ENCODE results near the gene BID. TPM values are rescaled to one million over a fixed set of nuclear protein-coding genes. Genes with fewer than 3 reads are reported as not detected.

BID gene
- total and polyA plus RNA-seq, 4 experiments from 2014 or later = 22.0 to 104 (median 47.7) TPM

DNA sequence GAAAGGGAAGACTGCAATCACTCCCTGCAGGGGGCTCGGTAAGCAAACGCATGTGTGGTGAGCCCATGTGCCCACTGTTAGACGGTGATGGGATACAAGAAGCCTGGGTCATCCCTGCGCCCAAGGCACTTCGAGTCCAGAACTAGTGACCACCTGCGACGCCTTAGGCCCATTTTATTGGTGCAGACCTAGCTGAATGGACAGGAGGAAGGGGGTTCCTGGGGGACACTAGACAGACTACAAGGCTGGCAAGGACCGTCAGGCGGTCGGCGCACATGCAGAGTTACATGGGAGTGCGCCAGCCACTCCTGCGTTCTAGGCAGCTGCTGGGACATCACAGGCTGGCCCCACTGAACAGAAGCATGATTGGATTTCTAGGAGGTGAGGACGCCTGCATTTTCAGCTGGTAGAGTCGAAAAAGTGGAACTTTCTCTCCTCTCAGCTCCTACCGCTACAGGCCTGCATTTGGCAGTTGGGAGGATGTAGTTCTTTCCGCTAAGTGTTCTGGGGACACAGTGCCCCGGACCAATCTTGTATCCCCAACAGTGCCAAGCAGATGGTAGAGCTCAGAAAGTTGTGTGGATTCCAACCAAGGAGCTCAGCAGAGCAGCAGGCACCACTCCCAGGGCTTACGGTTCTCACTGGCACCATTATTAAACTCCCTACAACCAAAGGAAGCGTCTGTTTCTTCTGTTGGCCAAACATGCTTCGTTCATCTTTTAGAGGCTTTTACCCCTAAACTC, 35.7 kb downstream of the BID start:
- H3K36me3 ChIP-seq (ENCODE audit: insufficient read depth, low read length) = peaks cover 22% of the 10 kb centered on the region
- no peak overlapping the region for H3K4me3 Mint-ChIP-seq
- no peak overlapping the region for H3K27ac ChIP-seq (ENCODE audit: low read depth, low read length)
- CTCF ChIA-PET (ENCODE audit: partially characterized antibody) = interaction anchor here (1.2 to 15.7 kb wide), 2 partner anchors 15 to 49 kb away, joined by 3 to 240 read pairs; no protein-coding TSS in a partner anchor
- H3K27me3 Mint-ChIP-seq = no peaks in the 10 kb centered on the region
- H3K27ac Mint-ChIP-seq = peak overlapping the region in 2 of 7 donors; percentile 18 to 59
- H3K9me3 Mint-ChIP-seq = no peaks in the 10 kb centered on the region
- no peaks in the 10 kb centered on the region for H3K27me3 ChIP-seq (ENCODE audit: insufficient read depth, low read length)
- POLR2A ChIA-PET (ENCODE audit: partially characterized antibody) = no interaction called here
- no peak for DNase-seq
- H3K4me1 ChIP-seq (ENCODE audit: insufficient read depth, low read length) = peaks cover 7% of the 10 kb centered on the region
- H3K4me3 ChIP-seq (ENCODE audit: low read length in 2 of 2) = no peak overlapping the region
- H3K36me3 Mint-ChIP-seq = peaks cover 11 to 64% of the 10 kb centered on the region in 2 donors
- no peaks in the 10 kb centered on the region for H3K9me3 ChIP-seq (ENCODE audit: control insufficient read depth in 1 of 2, low read length in 2 of 2)
- intact Hi-C loops (cut with micrococcal nuclease) = no loop called here
- peaks cover 10 to 23% (median 16%) of the 10 kb centered on the region in 4 donors for H3K4me1 Mint-ChIP-seq

GRCh38 chr22:17734187-17734586, 40.1 kb downstream of the BID start:
- peak overlapping the region in 1 of 8 donors; percentile 7 for H3K4me3 Mint-ChIP-seq
- ChIA-PET POLR2A (ENCODE audit: partially characterized antibody) (no interaction called here), CTCF (ENCODE audit: partially characterized antibody) (interaction anchor here (1.6 to 1.9 kb wide), 2 partner anchors 8 to 10 kb away, joined by 4 to 7 read pairs; no protein-coding TSS in a partner anchor)
- Histone ChIP-seq H3K27ac (ENCODE audit: low read depth, low read length) (no peak overlapping the region), H3K4me3 (ENCODE audit: low read length in 2 of 2) (no peak overlapping the region), H3K27me3 (ENCODE audit: insufficient read depth, low read length) (no peaks in the 10 kb centered on the region), H3K36me3 (ENCODE audit: insufficient read depth, low read length) (peaks cover 25% of the 10 kb centered on the region), H3K4me1 (ENCODE audit: insufficient read depth, low read length) (peaks cover 7% of the 10 kb centered on the region), H3K9me3 (ENCODE audit: control insufficient read depth in 1 of 2, low read length in 2 of 2) (no peaks in the 10 kb centered on the region)
- no peaks in the 10 kb centered on the region for H3K9me3 Mint-ChIP-seq
- peaks cover 10 to 19% (median 14%) of the 10 kb centered on the region in 4 donors for H3K4me1 Mint-ChIP-seq
- DNase-seq = no peak
- H3K36me3 Mint-ChIP-seq = peaks cover 11 to 74% of the 10 kb centered on the region in 2 donors
- peak overlapping the region; percentile 63 to 87 (median 77) for H3K27ac Mint-ChIP-seq
- intact Hi-C loops (cut with micrococcal nuclease) = no loop called here
- no peaks in the 10 kb centered on the region for H3K27me3 Mint-ChIP-seq

- ChIA-PET POLR2A (ENCODE audit: partially characterized antibody) (no interaction called here), CTCF (ENCODE audit: partially characterized antibody) (interaction anchor here (1.6 to 1.9 kb wide), 2 partner anchors 9 to 11 kb away, joined by 4 to 7 read pairs; no protein-coding TSS in a partner anchor)
- no peaks in the 10 kb centered on the region for H3K9me3 ChIP-seq (ENCODE audit: control insufficient read depth in 1 of 2, low read length in 2 of 2)
- no peak overlapping the region for H3K27ac ChIP-seq (ENCODE audit: low read depth, low read length)
- no peak for DNase-seq
- Mint-ChIP-seq H3K4me3 (peak overlapping the region in 1 of 8 donors; percentile 31), H3K27ac (peak overlapping the region; percentile 63 to 87 (median 77)), H3K36me3 (peaks cover 7 to 75% of the 10 kb centered on the region in 2 donors), H3K27me3 (no peaks in the 10 kb centered on the region), H3K4me1 (peaks cover 10 to 19% (median 14%) of the 10 kb centered on the region in 4 donors), H3K9me3 (no peaks in the 10 kb centered on the region)
- intact Hi-C loops (cut with micrococcal nuclease) = no loop called here
- no peak overlapping the region for H3K4me3 ChIP-seq (ENCODE audit: low read length in 2 of 2)
- no peaks in the 10 kb centered on the region for H3K27me3 ChIP-seq (ENCODE audit: insufficient read depth, low read length)
- peaks cover 7% of the 10 kb centered on the region for H3K4me1 ChIP-seq (ENCODE audit: insufficient read depth, low read length)
- H3K36me3 ChIP-seq (ENCODE audit: insufficient read depth, low read length) = peaks cover 20% of the 10 kb centered on the region
These were observed 40.8 kb downstream of the BID start for GRCh38 chr22:17733466-17733865.

- Mint-ChIP-seq H3K27me3 (no peaks in the 10 kb centered on the region), H3K4me3 (no peak overlapping the region), H3K27ac (peak overlapping the region in 6 of 7 donors; percentile 43 to 86 (median 62)), H3K9me3 (no peaks in the 10 kb centered on the region), H3K4me1 (peaks cover 10 to 19% (median 14%) of the 10 kb centered on the region in 4 donors), H3K36me3 (peaks cover under 1 to 71% of the 10 kb centered on the region in 2 donors)
- no peaks in the 10 kb centered on the region for H3K9me3 ChIP-seq (ENCODE audit: control insufficient read depth in 1 of 2, low read length in 2 of 2)
- intact Hi-C loops (cut with micrococcal nuclease) = no loop called here
- no peak overlapping the region for H3K4me3 ChIP-seq (ENCODE audit: low read length in 2 of 2)
- peaks cover 7% of the 10 kb centered on the region for H3K4me1 ChIP-seq (ENCODE audit: insufficient read depth, low read length)
- DNase-seq = no peak
- peaks cover 24% of the 10 kb centered on the region for H3K36me3 ChIP-seq (ENCODE audit: insufficient read depth, low read length)
- H3K27ac ChIP-seq (ENCODE audit: low read depth, low read length) = no peak overlapping the region
- CTCF ChIA-PET (ENCODE audit: partially characterized antibody) = interaction anchor here (1.9 to 2.6 kb wide), 2 partner anchors 9 to 10 kb away, joined by 7 to 12 read pairs; no protein-coding TSS in a partner anchor
- POLR2A ChIA-PET (ENCODE audit: partially characterized antibody) = no interaction called here
- H3K27me3 ChIP-seq (ENCODE audit: insufficient read depth, low read length) = no peaks in the 10 kb centered on the region
These were observed 41.9 kb downstream of the BID start for GRCh38 chr22:17732251-17732854.

GRCh38 chr22:17729561-17729960, 44.7 kb downstream of the BID start:
- Mint-ChIP-seq H3K4me3 (no peak overlapping the region), H3K9me3 (no peaks in the 10 kb centered on the region), H3K27ac (peak overlapping the region in 4 of 7 donors; percentile 18 to 89 (median 30)), H3K36me3 (peaks cover 11 to 65% of the 10 kb centered on the region in 2 donors), H3K27me3 (no peaks in the 10 kb centered on the region), H3K4me1 (peaks cover 19 to 32% (median 25%) of the 10 kb centered on the region in 4 donors)
- no peaks in the 10 kb centered on the region for H3K27me3 ChIP-seq (ENCODE audit: insufficient read depth, low read length)
- H3K4me3 ChIP-seq (ENCODE audit: low read length in 2 of 2) = no peak overlapping the region
- ChIA-PET POLR2A (ENCODE audit: partially characterized antibody) (no interaction called here), CTCF (ENCODE audit: partially characterized antibody) (no interaction called here)
- H3K9me3 ChIP-seq (ENCODE audit: control insufficient read depth in 1 of 2, low read length in 2 of 2) = no peaks in the 10 kb centered on the region
- H3K4me1 ChIP-seq (ENCODE audit: insufficient read depth, low read length) = peaks cover 17% of the 10 kb centered on the region
- H3K27ac ChIP-seq (ENCODE audit: low read depth, low read length) = no peak overlapping the region
- intact Hi-C loops (cut with micrococcal nuclease) = no loop called here
- peaks cover 24% of the 10 kb centered on the region for H3K36me3 ChIP-seq (ENCODE audit: insufficient read depth, low read length)
- no peak for DNase-seq

DNA sequence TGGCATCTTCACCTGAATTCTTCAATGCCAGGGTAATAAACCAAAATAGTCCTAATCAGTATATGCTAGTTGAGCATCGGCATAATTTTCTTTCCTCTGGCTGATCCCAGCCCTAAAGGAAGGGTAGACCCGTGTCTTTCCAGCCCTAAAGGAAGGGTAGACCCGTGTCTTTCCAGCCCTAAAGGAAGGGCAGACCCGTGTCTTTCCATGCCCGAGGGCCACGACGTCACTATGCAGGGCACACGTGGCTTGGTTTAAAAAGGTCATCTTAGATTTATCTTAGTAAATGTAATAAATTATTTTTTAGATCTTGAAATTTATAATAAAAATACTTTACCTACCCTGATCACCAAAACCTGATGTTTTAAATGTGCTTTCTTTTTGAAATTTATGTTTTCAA, 45.5 kb downstream of the BID start:
- Mint-ChIP-seq H3K9me3 (no peaks in the 10 kb centered on the region), H3K4me1 (peaks cover 14 to 24% (median 18%) of the 10 kb centered on the region in 4 donors), H3K36me3 (peaks cover 11 to 58% of the 10 kb centered on the region in 2 donors), H3K27me3 (no peaks in the 10 kb centered on the region), H3K4me3 (no peak overlapping the region), H3K27ac (no peak overlapping the region)
- Histone ChIP-seq H3K27ac (ENCODE audit: low read depth, low read length) (no peak overlapping the region), H3K9me3 (ENCODE audit: control insufficient read depth in 1 of 2, low read length in 2 of 2) (no peaks in the 10 kb centered on the region), H3K36me3 (ENCODE audit: insufficient read depth, low read length) (peaks cover 24% of the 10 kb centered on the region), H3K4me1 (ENCODE audit: insufficient read depth, low read length) (peaks cover 10% of the 10 kb centered on the region), H3K27me3 (ENCODE audit: insufficient read depth, low read length) (no peaks in the 10 kb centered on the region), H3K4me3 (ENCODE audit: low read length in 2 of 2) (no peak overlapping the region)
- POLR2A ChIA-PET (ENCODE audit: partially characterized antibody) = no interaction called here
- no peak for DNase-seq
- CTCF ChIA-PET (ENCODE audit: partially characterized antibody) = no interaction called here
- intact Hi-C loops (cut with micrococcal nuclease) = no loop called here

All from CD4-positive, alpha-beta memory T cell (primary cell).